Keratinocyte (primary cell): ENCODE results near the gene PPFIBP2. TPM values are rescaled to one million over a fixed set of nuclear protein-coding genes. Genes with fewer than 3 reads are reported as not detected.
A peak's percentile ranks its signal among the peaks of the same experiment; 100 is the strongest.

Experiments
- DNase-seq: peaks from one replicate; pipeline ENCODE4 v3.0.0-alpha.2; 2011; ENCODE audit warnings: low read depth, missing footprints, low spot score
- FAIRE-seq: peaks from 2 replicates; lab custom pipeline; 2011; peaks lifted over from hg19 to GRCh38; lab: Jason Lieb, UNC
- H2AFZ ChIP-seq: 2 replicates; pipeline ENCODE4 v1.6.0; 2012; ENCODE audit warnings: low read length, control low read depth, inconsistent platforms; ENCODE audit not compliant: control insufficient read depth
- H3K27ac ChIP-seq: 2 replicates; pipeline ENCODE4 v1.5.1; 2011; ENCODE audit warnings: low read length; ENCODE audit not compliant: control insufficient read depth, insufficient read depth
- H3K27me3 ChIP-seq: 3 replicates; pipeline ENCODE4 v1.6.0; 2011; ENCODE audit warnings: low read length; ENCODE audit not compliant: control insufficient read depth, insufficient read depth; ENCODE audit errors: extremely low read depth
- H3K36me3 ChIP-seq, 2 experiments: 2 replicates in 1 of 2; 3 replicates in 1 of 2; pipeline ENCODE4 v1.5.1; 2011; ENCODE audit warnings: low read length in 2 of 2, mild to moderate bottlenecking in 1 of 2; ENCODE audit not compliant: control insufficient read depth in 2 of 2, insufficient read depth in 2 of 2; ENCODE audit errors: extremely low read depth in 1 of 2
- H3K4me1 ChIP-seq: 3 replicates; pipeline ENCODE4 v1.5.1; 2011; ENCODE audit warnings: low read length; ENCODE audit not compliant: control insufficient read depth, insufficient read depth; ENCODE audit errors: extremely low read depth
- H3K4me2 ChIP-seq: 3 replicates; pipeline ENCODE4 v1.6.0; 2011; ENCODE audit warnings: low read depth, low read length; ENCODE audit not compliant: control insufficient read depth, insufficient read depth; ENCODE audit errors: extremely low read depth
- H3K4me3 ChIP-seq, 3 experiments: fragments of 200-600 bp in 1 of 3; sonication (generic) in 1 of 3; 2 replicates in 2 of 3; 3 replicates in 1 of 3; pipeline ENCODE4 v1.5.1; 2011 to 2016; ENCODE audit warnings: low read length in 3 of 3, mild to moderate bottlenecking in 3 of 3, control low read depth in 2 of 3, inconsistent platforms in 1 of 3, low read depth in 1 of 3, mixed read lengths in 1 of 3, mixed run types in 1 of 3, moderate library complexity in 1 of 3; ENCODE audit not compliant: control insufficient read depth in 2 of 3, insufficient read depth in 2 of 3; ENCODE audit errors: extremely low read depth in 1 of 3
- H3K79me2 ChIP-seq: 2 replicates; pipeline ENCODE4 v1.6.0; 2012; ENCODE audit warnings: low read length; ENCODE audit not compliant: control insufficient read depth, insufficient read depth
- H3K9ac ChIP-seq: 3 replicates; pipeline ENCODE4 v1.6.0; 2011; ENCODE audit warnings: low read length; ENCODE audit not compliant: control insufficient read depth, insufficient read depth; ENCODE audit errors: extremely low read depth
- H3K9me1 ChIP-seq: 3 replicates; pipeline ENCODE4 v1.6.0; 2011; ENCODE audit warnings: low read length; ENCODE audit not compliant: control insufficient read depth, insufficient read depth; ENCODE audit errors: extremely low read depth
- H3K9me3 ChIP-seq: 2 replicates; pipeline ENCODE4 v1.5.1; 2012; ENCODE audit warnings: low read depth, low read length; ENCODE audit not compliant: control insufficient read depth
- H4K20me1 ChIP-seq: 3 replicates; pipeline ENCODE4 v1.6.0; 2011; ENCODE audit warnings: low read length; ENCODE audit not compliant: control insufficient read depth, insufficient read depth; ENCODE audit errors: extremely low read depth
- EZH2 ChIP-seq: IDR thresholded peaks from one replicate; pipeline ENCODE4 v1.6.1; 2012; ENCODE audit warnings: inconsistent platforms, mild to moderate bottlenecking, low read length, moderate library complexity
- dilution Hi-C: fragments of 300-500 bp; cut with MboI; formaldehyde crosslinking; loops from one replicate; pipeline ENCODE4 v1.7.0; 2020; ENCODE audit warnings: low sequenced_read_pairs; ENCODE audit not compliant: extremely low pct_ligation_motif_present
- polyA plus RNA-seq, 5 experiments: library from polyadenylated mRNA; depleted of rRNA in 3 of 5; stranded (reverse) in 3 of 5; stranded (forward) in 1 of 5; unstranded in 1 of 5; fragments of >200 nt; gene quantifications; 1 replicate in 1 of 5; 2 replicates in 3 of 5; 3 replicates in 1 of 5; pipeline versions ENCODE4 v1.2.1 to v1.2.3, GENCODE V29; 2011 to 2012; ENCODE audit warnings: missing spikeins in 2 of 5, low read depth in 1 of 5, low replicate concordance in 1 of 5
- TF ChIP-seq, protein P1 (sequence below), 3 experiments: IDR thresholded peaks in 1 of 3; conservative IDR thresholded peaks in 1 of 3; optimal IDR thresholded peaks in 1 of 3; 2 replicates in 2 of 3; 3 replicates in 1 of 3; pipeline versions ENCODE3 to v1.5.1; 2011; ENCODE audit warnings: low read length in 3 of 3, mild to moderate bottlenecking in 3 of 3, moderate library complexity in 2 of 3, control low read depth in 1 of 3, inconsistent platforms in 1 of 3; ENCODE audit not compliant: insufficient read depth in 2 of 3; ENCODE audit errors: extremely low read depth in 1 of 3

Gene PPFIBP2
- polyA plus RNA-seq, 1 donor (not counting 4 experiments of a cell fraction or from before 2014, with no cell fraction given), result 11.0 TPM

DNA sequence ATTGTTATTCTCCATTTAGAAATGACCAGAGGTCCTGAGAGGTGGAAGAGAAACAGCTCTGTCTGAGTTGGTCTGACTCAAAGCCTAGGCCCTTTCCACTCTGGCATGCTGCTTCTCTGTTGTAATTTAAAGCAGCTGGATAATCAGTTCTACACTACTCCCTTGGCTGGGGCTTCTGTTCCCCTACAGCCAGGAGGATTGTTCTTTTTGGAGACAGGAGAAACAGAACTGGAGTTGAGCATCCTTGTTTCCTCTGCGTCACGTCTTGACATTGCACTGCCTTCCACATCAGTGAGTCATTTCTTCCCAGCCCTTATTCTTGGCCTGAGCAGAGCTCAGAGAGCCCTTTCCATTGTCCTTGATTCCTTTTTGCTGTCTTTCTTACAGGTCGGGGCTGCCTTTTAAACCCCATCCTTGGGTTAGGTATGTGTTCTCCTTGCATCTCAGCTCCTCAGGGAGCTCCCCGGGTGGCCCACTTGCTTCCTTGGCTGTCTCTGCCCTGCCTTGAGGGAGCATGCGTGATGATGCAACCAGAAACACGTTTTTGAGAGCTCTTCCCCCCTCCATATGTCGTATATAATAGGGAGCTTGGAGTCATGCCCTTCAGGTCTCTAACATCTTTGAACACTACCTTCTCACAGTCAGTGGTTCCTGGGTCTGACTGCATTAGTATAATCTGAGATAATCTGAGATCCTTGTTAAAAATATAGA, 123.8 kb downstream of the PPFIBP2 start:
- H3K9me3 ChIP-seq, result no peaks in the 10 kb centered on the region
- H3K27me3 ChIP-seq, result no peaks in the 10 kb centered on the region
- H3K79me2 ChIP-seq, result no peaks in the 10 kb centered on the region
- peaks cover 11% of the 10 kb centered on the region for H3K4me1 ChIP-seq
- FAIRE-seq, result peak; percentile 98
- no peak overlapping the region for H3K4me3 ChIP-seq
- H3K36me3 ChIP-seq, result peaks cover 0 to 3% of the 10 kb centered on the region in 2 experiments
- H3K9ac ChIP-seq, result peak overlapping the region; percentile 14
- no peaks in the 10 kb centered on the region for H4K20me1 ChIP-seq
- H3K9me1 ChIP-seq, result no peaks in the 10 kb centered on the region
- peak overlapping the region; percentile 35 for H3K27ac ChIP-seq
- TF ChIP-seq EZH2, result no peak
- TF ChIP-seq, protein P1, sequence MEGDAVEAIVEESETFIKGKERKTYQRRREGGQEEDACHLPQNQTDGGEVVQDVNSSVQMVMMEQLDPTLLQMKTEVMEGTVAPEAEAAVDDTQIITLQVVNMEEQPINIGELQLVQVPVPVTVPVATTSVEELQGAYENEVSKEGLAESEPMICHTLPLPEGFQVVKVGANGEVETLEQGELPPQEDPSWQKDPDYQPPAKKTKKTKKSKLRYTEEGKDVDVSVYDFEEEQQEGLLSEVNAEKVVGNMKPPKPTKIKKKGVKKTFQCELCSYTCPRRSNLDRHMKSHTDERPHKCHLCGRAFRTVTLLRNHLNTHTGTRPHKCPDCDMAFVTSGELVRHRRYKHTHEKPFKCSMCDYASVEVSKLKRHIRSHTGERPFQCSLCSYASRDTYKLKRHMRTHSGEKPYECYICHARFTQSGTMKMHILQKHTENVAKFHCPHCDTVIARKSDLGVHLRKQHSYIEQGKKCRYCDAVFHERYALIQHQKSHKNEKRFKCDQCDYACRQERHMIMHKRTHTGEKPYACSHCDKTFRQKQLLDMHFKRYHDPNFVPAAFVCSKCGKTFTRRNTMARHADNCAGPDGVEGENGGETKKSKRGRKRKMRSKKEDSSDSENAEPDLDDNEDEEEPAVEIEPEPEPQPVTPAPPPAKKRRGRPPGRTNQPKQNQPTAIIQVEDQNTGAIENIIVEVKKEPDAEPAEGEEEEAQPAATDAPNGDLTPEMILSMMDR (optimal IDR thresholded peaks at IDR 0.05 in 1 of 3, IDR thresholded peaks at IDR 0.05 in 1 of 3, conservative IDR thresholded peaks at IDR 0.05 in 1 of 3; ENCODE audit: extremely low read depth in 1 of 3, insufficient read depth in 2 of 3, low read length in 3 of 3), result no peak
- dilution Hi-C loops, result no loop called here
- peak; percentile 19 for DNase-seq
- H3K4me2 ChIP-seq, result peak overlapping the region; percentile 69
- H2AFZ ChIP-seq, result peak overlapping the region; percentile 83

DNA sequence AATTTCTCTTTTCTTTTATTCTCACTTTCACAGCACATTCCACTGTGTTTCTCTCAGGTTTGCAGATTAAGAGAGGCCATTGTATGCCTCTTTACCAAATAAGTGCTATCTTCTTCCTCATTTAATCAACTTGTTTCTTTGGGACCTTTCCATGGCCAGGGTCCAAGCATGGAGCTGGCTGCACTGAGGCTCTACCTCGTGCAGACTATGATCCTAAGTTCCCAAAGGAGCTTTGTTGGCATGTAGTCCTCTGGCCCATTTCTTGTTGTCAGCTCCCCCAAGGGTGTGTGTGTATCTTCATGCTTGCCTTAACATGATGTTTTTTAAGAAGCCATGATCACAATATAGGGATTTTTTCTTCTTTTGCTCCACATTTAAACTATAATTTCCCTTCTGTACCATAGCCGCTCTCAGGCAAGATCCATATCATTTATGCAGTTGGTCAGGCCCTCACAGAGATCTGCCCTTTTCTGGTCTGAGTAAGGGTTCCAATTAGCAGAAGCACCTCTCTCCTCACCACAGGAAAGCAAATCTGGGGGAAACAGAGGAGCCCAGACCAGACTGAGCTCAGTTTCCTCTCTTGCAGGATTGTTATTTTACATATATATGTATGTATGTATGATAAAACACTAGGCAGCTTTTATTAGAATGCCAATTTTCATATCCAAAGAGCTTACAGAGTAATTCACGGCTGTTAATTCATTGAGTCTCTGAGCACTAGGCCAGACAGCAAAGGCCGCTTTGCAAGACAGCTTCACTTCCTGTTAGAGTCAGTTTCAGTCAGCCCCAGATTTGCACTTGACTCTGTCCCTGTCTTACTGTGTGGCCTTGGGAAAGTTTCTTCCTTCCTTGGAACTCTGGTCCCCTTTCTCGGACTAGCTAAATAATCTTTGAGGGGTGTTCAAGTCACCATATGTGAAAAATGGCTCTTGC, 125.2 kb downstream of the PPFIBP2 start:
- H2AFZ ChIP-seq, result no peak overlapping the region
- peaks cover 11% of the 10 kb centered on the region for H3K4me1 ChIP-seq
- FAIRE-seq, result no peak
- no peak for DNase-seq
- H3K9me1 ChIP-seq, result no peaks in the 10 kb centered on the region
- no peak overlapping the region for H3K4me3 ChIP-seq
- H3K9me3 ChIP-seq, result no peaks in the 10 kb centered on the region
- no peak overlapping the region for H3K27ac ChIP-seq
- dilution Hi-C loops, result no loop called here
- no peak overlapping the region for H3K9ac ChIP-seq
- H3K36me3 ChIP-seq, result no peaks in the 10 kb centered on the region
- H3K79me2 ChIP-seq, result no peaks in the 10 kb centered on the region
- H4K20me1 ChIP-seq, result no peaks in the 10 kb centered on the region
- H3K4me2 ChIP-seq, result no peak overlapping the region
- TF ChIP-seq, protein P1 (optimal IDR thresholded peaks at IDR 0.05 in 1 of 3, IDR thresholded peaks at IDR 0.05 in 1 of 3, conservative IDR thresholded peaks at IDR 0.05 in 1 of 3; ENCODE audit: extremely low read depth in 1 of 3, insufficient read depth in 2 of 3, low read length in 3 of 3), result no peak
- no peak for TF ChIP-seq EZH2
- H3K27me3 ChIP-seq, result no peaks in the 10 kb centered on the region
